NCI-H2171 (cell line): Measurements from ENCODE around the gene TSHZ1.

Experiments used
- DNase-seq: peaks from one replicate; lab custom pipeline; 2025; lab: John Stamatoyannopoulos, UW

TSHZ1 gene

DNA sequence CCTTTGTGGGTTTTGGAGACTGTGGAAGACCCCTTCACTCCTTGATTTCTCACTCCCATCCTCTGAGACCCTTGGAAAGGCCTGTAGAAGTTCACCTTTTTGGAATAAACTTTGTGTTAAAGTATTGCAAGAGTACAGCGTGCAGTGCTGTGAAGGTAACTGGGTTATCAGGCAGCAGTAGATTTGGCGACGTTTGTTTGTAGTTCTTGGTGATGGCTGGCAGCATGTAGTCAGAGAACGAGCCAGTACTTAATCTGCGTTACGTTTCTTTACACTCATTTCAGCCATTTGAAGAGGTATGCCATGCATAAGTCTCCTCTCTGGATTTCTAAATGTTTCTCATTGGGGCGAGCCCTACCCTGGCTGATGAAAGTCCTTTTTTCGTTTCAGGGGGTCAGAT lies 64.6 kb downstream of the TSHZ1 start:
- no peak for DNase-seq

DNA sequence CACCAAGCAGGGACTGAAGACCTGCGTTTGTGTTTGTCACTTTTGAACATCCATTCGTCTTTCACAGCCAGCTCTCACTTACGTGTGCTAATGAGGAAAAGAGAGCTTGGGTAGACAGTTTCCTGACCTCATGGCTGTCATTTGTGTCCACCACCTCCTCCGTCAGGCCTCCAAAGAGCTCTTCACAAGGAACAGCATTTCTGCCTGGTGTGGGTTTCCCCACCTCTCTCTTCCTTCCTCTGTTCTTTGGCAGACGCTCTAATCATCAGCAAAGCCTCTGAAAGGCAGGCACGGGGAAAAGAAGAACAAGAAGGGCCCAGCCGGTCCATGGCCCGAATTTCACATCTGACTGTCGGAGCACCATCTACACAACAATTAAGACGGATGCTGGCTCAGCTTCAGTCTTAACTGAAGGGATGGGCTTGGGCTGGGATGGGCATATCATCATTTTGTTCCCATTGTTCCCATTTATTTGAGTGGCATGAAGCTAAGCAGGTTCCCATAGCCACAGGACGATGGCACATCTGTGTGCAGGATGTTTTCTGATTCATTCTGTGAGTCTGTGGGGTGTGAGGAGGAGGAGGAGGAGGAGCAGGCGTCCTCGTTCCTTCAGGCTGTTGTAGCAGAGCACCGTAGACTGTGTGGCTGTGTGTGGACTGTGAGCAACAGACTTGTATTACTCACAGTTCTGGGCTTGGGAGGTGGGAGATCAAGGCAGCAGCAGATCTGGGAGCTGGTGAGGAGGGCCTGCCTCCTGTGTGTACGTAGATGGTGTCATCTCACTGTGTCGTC lies 66.4 kb downstream of the TSHZ1 start:
- no peak for DNase-seq

GRCh38 chr18:75277610-75277928 lies 67.0 kb downstream of the TSHZ1 start:
- no peak for DNase-seq

DNA sequence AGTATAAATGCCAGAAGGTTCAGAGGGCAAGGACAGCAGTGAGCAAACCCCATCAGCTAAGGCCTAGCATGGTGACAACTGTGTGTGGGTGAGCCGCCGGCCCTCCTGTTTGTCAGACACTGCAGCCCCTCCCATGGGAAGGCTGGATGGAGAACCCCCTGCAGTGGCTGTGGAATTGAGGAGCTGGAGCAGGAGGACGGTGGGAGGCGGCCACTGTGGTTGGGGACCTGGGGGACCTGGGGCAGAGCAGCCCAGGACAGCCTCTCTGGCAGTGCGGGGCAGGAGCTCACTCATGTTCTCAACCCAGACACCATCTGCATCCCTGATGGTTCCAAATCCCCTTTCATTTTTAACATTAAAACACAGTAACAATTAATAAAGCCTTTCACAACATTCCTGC lies 68.8 kb downstream of the TSHZ1 start:
- DNase-seq: no peak

- no peak for DNase-seq
Observed at GRCh38 chr18:75280427-75281280, 70.1 kb downstream of the TSHZ1 start.

- DNase-seq: no peak
Observed at GRCh38 chr18:75282746-75283145, 72.1 kb downstream of the TSHZ1 start.

GRCh38 chr18:75283731-75284130 lies 73.1 kb downstream of the TSHZ1 start:
- DNase-seq: no peak

- DNase-seq: no peak
Observed at GRCh38 chr18:75284566-75284965, 74.0 kb downstream of the TSHZ1 start.

GRCh38 chr18:75285876-75286275 lies 75.3 kb downstream of the TSHZ1 start:
- DNase-seq: no peak

- no peak for DNase-seq
Observed at GRCh38 chr18:75287006-75287405, 76.4 kb downstream of the TSHZ1 start.

- DNase-seq: no peak
Observed at GRCh38 chr18:75287700-75288099, 77.1 kb downstream of the TSHZ1 start.

DNA sequence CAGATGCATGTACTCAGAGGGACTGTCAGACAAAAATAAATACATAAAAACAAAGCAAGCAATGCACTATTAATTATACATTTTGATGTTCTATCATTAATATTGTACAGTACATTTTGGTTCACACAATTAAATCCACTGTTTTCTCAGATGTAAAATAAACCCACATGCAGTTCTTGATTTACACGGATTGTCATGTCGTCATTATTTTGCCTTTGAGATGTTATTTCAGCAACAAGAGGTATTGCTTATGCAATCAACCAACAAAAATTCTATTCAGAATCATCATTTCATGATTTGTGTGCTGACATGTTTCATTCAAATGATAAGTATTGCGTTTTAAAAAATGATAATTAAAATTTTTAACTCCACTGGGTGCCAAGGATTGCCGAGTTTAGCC lies 79.2 kb downstream of the TSHZ1 start:
- no peak for DNase-seq

GRCh38 chr18:75290737-75291358 lies 80.3 kb downstream of the TSHZ1 start:
- DNase-seq: no peak

GRCh38 chr18:75291460-75291859 lies 80.9 kb downstream of the TSHZ1 start:
- DNase-seq: no peak

DNA sequence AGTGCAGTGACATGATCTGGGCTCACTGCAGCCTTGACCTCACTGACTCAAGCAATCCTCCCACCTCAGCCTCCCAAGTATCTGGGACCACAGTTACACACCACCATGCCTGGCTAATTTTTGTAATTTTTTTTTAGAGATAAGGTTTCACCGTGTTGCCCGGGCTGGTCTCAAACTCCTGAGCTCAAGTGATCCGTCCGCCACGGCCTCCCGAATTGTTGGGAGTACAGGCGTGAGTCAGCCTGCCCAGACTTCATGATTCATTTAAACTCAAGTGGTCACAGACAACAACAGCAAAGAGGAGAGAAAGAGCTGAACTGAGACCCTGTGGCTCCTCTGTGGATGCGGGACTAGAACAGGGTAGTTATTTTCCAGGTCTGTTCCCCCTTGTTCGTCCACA lies 83.0 kb downstream of the TSHZ1 start:
- DNase-seq: no peak

GRCh38 chr18:75297731-75298130 lies 87.1 kb downstream of the TSHZ1 start:
- DNase-seq: no peak

- no peak for DNase-seq
Observed at GRCh38 chr18:75304678-75305557, 94.3 kb downstream of the TSHZ1 start.

DNA sequence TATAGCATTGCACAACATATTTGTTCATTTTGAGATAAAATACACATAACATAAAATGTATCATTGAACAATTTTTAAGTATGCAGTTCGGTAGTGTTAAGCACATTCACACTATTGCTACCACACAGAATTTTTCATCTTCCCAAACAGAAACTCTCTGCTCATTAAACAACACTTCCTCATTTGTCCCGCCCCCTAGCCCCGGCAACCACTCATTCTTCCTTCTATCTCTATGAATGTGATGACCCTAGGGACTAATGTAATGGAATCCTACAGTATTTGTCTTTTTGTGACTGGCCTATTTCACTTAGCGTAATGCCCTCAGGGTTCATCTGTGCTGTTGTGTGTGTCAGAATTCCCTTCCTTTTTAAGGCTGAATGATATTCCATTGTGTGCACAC lies 95.4 kb downstream of the TSHZ1 start:
- DNase-seq: no peak

DNA sequence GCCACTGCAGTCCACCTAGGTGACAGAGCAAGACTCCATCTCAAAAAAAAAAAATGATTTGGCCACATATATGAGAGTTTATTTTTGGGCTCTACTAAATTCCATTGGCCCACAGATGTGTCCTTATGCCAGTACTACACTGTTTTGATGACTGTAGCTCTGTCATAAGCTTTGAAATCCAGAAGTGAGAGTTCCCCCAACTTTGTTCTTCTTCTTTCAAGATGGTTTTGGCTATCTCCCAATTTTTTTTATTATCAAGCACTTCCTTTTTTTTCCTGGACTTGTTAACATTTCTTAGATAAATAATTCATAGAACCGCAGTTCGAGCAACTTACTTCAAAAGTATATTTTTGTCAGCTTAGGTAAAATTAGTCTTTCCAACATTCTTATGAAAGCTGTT lies 96.9 kb downstream of the TSHZ1 start:
- DNase-seq: no peak

GRCh38 chr18:75309564-75309963 lies 99.0 kb downstream of the TSHZ1 start:
- DNase-seq: no peak

- DNase-seq: no peak
Observed at GRCh38 chr18:75314117-75314516, 103.5 kb downstream of the TSHZ1 start.

- DNase-seq: no peak
Observed at GRCh38 chr18:75314606-75315005, 104.0 kb downstream of the TSHZ1 start.
